Stimulated activated CD4-positive, alpha-beta T cell treated with anti-CD3 and anti-CD28 coated beads, Interleukin-1b, Interleukin-23, amount 100 ng/mL, for 1 hour (primary cell): ENCODE results near the gene CHEK1.

Experiments used
- DNase-seq, 2 donors: peaks; one replicate each; pipeline ENCODE4 v3.0.0-alpha.2; 2020; ENCODE audit warnings: low read depth in 2 of 2

CHEK1 gene

DNA sequence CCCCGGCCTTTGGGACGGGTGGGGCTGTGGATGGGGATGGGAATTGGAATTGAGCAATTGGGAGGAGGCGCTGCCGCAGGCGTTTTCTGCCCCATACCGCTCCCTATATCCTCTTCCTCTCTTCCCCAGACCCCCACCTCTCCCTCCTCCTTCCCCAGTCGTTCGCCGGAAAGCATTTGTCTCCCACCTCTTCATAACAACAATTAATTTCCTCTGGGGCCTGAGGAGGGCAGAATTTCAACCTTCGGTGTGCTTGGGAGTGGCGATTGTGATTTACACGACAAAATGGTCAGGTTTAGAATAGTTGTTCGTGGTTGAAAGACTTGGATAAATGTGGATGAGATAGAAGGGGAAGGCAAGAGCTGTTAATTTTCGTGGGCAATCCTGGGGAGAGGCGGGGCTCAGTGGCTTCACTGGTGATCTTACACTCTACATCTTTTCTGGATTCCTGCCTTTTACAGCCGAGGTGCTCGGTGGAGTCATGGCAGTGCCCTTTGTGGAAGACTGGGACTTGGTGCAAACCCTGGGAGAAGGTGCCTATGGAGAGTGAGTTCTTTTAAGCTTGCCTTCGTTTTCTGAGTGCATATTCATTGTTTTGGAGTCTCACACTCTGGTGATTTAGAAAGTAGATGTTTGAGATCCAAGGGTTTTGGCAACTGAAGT lies 1.5 kb downstream of the CHEK1 start:
- DNase-seq, result no peak

DNA sequence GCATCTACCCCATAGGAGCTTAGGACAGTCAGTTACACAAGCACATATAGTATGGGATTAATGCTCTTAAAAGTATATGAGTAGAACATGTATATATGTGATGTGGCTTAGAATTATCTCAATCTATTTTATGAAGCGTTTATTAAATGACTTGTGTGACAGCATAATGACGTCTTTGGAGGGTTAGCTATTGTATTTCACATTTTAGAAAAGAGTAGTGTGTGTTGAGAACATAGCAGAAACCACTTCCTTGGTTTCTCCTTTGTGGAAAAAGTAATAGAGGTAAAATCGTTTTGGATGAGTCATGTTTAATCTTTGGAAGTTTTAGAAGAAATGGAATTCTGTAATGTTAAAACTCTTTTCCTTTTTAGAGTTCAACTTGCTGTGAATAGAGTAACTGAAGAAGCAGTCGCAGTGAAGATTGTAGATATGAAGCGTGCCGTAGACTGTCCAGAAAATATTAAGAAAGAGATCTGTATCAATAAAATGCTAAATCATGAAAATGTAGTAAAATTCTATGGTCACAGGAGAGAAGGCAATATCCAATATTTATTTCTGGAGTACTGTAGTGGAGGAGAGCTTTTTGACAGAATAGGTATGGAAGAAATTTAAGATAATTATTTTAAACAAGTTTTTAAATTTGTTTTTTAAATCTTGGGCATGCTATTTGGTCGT lies 2.4 kb downstream of the CHEK1 start:
- DNase-seq, result no peak

DNA sequence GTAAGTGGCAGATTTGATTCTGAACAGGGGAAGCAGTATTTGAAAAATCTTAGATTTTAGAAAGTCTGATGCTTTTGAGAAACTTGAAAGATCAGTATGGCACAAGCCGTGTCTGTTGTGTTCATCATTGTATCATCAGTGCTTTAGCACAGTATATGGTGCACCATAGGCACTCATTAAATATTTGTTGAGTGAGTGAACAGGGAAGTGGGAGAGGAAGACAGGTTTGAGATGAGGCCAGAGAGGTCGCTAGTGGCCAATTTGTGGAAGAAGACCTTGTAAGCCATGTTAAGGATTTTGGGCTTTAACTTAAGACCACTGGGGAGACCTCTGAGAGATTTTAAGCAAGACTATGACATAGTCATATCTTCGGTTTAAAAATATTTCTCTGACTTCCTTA lies 12.9 kb downstream of the CHEK1 start:
- DNase-seq, result no peak

DNA sequence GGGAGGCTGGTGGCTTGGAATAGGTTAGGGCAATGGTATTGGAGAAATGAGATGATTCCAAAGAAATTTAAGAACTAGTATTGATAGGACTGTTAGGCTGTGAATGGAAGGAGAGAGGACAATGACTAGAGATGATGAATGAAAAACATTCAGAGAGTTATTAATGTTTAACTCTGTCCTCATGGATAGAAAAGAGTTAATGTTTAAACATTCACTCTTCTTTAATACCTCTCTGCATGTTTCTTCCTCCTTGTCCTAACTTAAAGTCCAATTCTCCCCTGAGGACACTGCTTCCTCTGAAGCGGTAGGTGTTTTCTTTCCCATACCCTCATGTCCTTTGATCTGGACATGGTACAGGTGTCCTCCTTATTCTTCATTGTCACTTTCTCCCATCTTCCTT lies 13.4 kb downstream of the CHEK1 start:
- no peak for DNase-seq

DNA sequence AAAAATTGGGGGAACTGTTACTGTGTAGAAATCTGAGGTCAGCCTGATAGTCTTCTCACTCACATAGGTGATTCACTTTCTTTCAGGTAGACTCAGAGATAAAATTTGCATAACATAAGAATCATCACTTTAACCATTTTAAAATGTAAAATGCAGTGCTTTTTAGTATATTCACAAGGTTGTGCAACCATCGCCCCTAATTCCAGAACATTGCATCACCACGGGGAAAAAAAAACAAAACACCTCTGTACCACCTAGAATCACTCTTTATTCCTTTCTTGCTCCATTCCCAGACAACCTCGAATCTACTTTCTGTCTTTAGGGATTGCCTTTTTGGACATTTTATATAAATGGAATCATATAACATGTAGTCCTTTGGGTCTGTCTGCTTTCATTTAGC lies 20.9 kb downstream of the CHEK1 start:
- no peak for DNase-seq

DNA sequence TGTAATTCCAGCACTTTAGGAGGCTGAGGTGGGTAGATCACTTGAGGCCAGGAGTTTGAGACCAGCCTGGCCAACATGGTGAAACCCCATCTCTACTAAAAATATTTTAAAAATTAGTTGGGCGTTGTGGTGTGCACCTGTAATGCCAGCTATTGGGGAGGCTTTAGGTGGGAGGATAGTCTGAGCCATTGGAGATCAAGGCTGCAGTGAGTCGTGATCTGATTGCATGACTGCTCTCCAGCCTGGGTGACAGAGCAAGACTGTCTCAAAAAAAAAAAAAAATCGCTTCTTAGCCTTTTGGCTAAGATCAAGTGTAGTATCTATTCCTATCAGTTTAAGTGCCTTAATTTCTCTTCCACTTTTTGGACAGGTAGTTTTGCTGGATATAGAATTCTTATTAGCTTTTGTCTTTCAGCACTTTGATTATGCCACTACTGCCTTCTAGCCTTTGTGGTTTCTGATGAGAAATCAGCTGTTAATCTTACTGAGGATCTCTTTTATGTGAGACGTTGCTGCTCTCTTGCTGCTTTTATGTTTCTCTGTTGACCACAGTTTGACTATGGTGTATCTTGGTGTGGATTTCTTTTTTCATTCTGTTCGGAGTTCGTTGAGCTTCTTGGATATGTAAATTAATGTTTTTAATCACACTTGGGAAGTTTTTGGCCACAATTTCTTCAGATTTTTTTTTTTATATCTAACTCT lies 24.7 kb downstream of the CHEK1 start:
- DNase-seq, result no peak

DNA sequence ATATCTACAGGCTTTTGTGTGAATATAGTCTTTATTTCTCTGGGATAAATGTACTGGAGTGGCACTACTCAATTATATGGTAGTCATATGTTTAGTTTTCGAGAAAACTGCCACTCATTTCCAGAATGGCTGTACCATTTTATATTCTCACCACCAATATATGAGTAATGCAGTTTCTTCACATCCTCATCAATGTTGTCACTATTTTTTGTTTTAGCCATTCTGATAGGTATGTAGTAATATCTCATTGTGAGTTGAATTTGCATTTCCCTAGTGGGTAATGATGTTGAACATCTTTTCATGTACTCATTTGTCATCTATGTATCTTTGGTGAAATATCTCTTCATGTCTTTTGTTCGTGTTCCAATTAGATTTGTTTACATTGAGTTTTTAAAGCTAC lies 37.7 kb downstream of the CHEK1 start:
- no peak for DNase-seq

DNA sequence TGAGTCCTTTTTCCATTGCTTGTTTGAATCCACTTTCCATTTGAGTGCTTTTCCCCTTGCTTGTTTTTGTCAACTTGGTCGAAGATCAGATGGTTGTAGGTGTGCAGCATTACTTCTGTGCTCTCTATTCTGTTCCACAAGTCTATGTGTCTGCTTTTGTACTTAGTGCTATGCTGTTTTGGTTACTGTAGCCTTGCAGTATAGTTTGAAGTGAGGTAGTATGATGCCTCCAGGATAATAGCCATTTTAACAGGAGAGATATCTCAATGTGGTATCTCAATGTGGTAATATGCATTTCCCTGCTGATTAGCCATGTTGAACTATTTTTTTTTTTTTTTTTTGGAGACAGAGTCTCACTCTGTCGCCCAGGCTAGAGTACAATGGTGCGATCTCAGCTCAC lies 38.9 kb downstream of the CHEK1 start:
- no peak for DNase-seq

DNA sequence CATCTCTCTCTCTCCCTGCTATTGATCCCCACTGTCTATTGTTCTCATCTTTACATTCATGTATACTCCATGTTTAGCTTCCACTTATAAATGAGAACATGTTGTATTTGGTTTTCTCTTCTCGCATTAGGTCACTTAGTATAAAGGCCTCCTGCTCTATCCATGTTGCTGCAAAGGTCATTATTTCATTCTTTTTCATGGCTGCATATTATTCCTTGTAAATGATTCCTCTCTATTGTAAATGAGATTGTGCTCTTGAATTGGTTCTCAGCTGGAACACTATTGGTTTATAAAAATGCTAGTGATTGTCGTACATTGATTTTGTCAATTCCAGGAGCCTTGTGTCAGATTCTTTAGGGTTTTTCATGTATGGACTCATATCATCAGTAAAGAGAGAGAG lies 42.2 kb downstream of the CHEK1 start:
- DNase-seq, result no peak

DNA sequence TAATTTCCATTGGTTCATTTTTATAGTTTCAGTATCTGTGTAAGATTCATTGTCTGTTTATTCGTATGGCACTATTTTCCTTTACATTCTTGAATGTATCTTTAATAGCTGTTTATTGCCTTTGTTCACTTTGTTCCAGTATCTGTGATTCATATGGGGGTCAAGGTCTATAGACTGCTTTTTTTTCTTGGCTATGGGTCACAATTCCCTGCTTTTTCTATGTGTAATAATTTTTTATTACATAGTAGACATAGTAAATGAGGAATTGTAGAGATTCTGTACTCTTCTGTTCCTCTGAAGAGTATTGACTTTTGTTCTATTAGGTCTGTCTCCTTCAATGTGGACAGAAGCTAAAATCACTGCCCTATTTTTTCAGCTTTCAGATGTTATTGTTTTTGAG lies 45.2 kb downstream of the CHEK1 start:
- DNase-seq, result no peak

DNA sequence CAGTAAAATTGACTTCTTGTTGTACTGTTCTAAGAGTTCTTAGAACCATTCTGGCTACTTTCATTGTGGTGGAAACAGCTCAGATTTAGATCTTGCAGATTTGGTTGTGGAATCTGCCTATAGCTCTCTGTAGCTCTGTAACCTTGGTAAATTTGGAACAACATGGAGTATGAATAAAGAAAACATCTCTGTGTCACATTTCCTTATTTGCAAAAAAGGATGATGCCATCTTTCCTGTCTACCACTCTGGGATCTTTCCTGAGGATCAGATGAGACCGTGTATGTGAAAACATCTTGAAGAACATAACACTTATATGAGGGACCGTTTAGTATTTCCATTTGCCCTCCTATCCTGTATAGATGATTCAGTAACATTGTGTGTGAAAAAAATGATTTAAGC lies 46.6 kb downstream of the CHEK1 start:
- no peak for DNase-seq

DNA sequence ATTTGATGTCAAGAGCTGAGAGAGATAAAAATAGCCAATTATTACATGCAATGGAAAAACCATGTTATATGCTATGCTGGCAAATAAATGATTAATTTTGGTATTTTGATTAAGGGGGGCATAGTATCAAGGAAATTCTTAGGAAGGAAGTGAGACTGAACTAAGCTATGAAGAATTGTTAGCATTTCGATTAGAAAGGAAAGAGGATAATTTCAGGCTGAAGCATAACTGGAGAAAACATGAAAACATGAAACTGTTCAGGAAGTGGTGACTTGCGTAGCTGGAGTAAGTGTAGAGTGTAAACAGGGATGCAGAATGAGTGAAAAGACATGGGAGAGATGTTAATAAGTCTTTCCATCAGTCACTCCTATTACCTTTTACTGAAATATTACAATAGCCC lies 49.2 kb downstream of the CHEK1 start:
- DNase-seq, result no peak

DNA sequence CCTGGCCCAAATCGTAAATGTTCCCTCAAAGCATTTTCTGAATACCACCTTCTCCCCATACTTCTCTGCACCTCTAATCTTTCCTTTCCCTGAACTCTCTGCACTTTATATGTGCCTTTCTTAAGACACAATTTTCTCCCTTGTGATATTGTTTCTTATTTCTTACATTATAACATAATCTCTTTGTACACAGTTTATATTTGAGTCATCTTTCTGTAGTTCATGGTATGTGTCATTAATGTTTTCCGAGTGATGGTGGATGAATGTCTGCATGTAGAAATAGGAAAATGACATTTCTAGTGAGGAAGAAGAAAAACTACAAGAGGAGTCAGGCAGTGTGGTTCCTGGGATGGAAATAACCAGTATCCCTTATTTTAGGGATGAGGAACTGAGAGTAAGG lies 50.2 kb downstream of the CHEK1 start:
- no peak for DNase-seq

DNA sequence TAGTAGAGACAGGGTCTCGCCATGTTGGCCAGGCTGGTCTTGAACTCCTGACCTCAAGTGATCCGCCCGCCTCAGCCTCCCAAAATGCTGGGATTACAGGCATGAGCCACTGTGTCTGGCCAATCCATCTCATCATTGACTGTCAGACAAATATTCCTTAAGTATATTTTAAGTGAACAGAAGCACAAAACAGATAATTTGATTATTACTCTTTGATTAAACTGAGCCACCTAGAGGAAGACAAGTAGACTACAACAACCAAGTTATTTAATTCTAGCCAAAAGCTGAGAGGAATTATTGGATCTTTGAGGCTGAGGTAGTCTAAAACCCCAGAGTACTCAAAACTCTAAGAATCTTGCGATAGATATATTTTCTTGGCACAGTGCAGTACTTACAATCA lies 54.4 kb downstream of the CHEK1 start:
- DNase-seq, result no peak

DNA sequence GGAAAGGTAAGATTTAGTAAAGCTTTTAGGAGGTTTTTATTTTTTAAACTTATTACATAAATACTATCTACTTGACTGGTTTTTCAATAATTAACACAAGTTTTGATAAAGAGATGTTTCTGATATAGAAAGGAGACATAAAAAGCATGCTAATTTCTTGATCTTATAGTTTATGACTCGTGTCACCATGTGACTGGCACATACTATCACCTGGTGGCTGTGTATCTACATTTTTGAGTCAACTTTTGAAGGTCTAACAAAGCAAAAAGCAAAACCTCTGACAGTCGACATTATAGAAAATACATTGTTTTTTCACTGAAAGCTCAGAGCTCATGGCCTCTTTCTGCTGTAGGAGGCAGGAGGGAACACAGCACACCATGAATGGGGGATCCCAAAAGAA lies 54.9 kb downstream of the CHEK1 start:
- no peak for DNase-seq

DNA sequence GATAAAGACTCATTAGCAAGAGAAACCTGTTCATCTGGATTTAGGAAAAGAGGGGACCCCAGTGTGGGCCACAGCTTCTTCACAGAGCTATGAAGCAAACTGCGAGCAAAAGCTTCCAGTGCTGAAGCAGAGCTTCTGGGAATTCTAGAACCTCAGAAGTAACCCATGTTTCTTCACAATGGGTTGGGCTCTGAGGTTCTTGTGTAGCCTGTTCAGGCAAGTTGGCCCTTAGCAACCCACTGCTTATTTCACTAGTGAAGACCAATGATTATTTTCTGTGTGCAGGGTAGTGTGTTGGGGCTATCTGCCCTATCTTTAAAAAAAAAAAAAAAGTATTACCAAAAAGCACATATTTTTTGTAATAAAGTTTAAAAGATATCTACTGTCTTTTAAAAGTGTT lies 55.8 kb downstream of the CHEK1 start, which contains the start of gene ACRV1:
Gene ACRV1, minus strand, starts transcription at position 101 of the 400 bp plus-strand sequence. Its CDS starts 67 bp downstream, at position 34.
- no peak for DNase-seq

DNA sequence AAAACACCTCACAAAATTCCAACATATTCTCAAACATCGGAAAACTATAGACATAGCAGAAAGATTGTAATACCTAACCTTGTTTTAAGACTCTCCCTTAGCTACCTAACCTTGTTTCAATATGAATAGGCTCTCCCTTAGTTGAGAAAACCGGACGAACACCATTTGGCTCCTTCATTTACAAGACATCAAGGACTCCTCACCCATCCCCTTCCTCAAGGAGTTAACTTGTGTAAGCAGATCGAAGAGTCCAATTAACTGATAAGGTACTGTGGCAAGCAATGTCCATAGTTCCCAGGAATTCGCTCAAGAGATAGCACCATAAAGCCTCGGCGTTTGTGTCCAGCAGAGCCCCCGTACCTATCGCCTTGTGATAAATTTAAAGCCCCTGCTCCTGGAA lies 60.3 kb downstream of the CHEK1 start:
- DNase-seq, result no peak

DNA sequence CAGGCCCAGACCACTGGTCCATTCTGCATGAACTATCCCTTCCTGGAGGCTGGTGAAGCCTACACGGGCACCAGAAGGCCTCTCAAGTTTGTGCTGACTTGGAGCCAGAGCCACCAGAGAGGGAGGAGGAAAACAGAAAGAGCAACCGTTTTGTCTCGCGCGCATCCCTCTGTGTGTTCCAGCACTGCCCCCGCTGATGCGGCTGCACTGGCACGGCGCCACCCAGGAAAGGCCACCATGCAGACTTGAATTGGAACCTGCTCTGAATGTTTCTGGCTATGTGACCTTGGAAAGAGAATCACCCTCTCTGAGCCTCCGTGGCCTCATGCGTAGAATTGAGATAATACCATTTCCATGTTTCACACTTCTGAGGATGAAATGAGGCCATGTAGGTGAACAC lies 63.1 kb downstream of the CHEK1 start:
- DNase-seq, result no peak

DNA sequence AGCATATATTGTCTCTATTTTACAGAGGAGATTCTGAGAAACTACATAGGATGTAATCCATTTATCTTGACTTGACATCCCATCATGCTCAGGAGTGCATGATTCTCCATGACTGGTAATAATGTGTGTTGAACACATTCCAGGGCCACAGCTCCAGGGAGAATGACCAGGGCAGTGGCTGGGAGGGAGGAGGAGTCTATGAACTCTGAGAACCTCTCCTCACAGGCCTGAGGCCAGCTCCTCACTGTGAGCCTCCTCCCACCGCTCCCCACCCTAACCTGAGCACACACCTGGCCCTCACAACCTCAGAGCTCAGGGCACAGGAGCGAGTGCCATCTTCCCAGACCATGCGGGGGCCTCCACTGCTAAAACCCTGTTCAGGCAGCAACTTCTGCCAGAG lies 63.7 kb downstream of the CHEK1 start:
- DNase-seq, result no peak

DNA sequence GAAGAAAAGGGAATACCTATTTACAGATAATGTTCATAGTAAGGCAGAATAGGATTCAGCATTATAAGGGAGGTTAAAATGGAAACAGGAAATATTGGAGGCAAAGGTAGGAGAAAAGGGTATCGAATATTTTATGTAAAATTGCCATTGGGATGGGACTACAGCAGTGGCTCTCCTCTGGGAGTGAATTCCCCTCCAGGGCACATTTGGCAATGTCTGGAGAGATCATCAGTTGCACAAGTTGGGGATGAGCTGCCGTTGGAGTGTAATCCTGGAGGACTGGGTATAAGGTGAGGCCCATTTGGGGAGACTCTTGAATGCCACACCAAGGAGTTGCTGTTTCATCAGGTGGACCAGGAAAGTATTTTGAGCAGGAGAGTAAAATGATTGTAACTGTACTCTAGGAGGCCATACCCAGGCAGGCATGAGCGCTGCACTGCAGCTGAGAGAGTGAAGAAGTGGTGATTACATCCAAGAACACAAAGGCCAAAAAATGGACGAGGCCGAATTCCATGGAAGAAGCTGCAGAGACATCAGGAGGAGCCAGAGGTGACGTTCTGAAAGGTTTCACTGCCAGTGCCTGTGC lies 64.4 kb downstream of the CHEK1 start:
- no peak for DNase-seq

DNA sequence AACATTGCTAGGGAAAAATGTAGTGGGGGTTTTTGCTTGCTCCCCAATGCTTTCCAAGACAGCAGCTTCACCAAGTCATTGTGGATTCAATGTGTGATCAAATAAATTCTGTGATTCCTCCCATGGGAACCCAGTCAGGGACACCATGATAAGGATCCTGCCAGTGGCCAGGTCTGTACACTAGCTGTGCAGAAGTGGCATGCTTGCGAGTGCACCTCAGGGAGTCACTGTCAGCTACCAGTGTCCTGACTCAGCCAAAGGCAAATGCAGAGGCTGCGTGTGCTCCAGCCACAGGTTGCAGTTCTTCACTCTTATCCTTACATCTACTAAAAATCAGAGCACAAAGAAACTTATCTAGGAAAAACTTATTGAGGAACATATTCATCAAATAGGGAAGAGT lies 65.0 kb downstream of the CHEK1 start:
- no peak for DNase-seq

DNA sequence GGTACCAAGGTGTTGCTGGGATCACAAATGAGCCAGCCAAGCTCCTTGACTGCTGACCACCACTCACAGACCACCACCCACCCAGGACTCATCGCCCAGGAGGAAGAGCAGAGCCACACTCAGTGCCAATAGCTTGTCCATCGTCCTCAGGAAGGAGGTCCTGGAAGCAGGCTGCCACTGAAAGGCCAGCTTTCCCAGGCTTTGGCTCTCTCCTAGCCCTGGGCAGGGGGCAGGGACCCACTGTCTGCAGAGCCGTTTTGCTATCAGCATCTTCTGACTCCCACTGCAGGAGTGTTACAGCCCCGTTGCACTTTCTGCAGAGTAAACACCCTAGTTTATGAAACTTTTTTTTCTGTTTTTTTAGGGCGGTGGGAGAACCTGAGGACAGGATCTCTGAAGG lies 67.9 kb downstream of the CHEK1 start:
- no peak for DNase-seq

DNA sequence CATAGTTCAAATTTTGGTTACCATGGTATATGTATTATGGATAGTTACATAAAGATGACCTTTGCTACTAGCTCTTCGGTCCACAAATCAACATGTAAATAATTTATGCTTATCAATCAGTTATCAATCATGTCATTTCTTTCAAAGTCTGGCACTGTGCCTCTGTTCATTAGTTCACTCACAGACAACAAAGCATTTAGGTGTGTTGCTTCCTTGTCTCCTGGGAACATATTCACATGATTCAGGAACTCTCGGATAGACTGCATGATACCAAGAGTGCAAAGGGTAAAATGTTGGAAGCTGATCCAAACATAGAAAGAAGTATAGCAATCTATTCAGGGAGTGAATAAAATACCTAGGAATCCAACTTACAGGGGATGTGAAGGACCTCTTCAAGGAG lies 70.0 kb downstream of the CHEK1 start:
- no peak for DNase-seq
